ENCODE data around the gene ITM2A. TPM values are rescaled to one million over a fixed set of nuclear protein-coding genes. Genes with fewer than 3 reads are reported as not detected.

ITM2A gene
- total RNA-seq, result 10 to 100 TPM in 5 of 6 donors, not detected in 1; 17.8 to 56.9 (median 24.0) TPM

DNA sequence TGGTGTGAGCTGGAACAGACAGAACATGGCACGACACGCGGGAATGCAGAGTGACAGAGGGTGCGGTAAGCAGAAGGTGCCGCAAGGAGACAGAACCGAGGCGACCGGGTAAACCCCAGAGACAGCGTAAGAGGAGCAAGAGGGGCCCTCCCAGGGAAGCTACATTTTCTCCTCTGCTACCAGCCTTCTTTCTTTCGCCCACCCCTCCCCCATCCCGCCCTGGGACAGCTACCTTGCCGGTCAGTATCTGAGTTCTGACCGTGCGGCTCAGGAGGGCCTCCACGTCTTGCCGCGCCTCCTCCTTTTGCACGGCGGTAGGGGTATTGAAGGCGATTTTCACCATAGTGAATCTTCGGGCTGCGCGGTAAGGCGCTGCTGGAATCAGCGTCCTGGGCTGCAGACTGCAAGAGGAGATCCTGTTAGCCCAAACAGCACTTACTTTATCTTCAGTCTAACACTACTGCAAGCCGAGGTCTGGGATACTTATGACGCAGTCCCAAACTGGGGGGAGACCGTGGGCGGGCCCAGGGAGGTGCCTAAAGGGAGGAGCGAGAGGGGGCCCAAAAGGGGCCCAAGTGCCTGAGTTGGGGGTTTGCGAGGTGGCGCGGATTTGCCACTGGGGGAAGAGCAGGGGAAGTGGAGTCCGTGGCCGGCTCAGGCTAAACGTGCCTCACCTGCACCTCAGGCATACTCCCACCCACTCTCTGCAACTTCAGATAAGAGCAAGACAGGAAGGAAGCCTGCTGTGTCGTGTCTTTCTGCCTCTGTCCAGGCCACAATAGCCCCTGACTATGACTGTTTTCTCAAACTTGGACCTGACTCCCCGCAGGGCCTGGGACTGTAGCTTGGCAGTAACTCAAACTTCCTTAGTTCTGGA lies at the start of gene ITM2A:
TSS of gene ITM2A (minus strand) at position 462 of the 877 bp plus-strand sequence. CDS start at position 343, 119 bp downstream.
- Histone ChIP-seq H3K4me3 (peak within 1 kb of the TSS; percentile 30 to 55 (median 43)), H3K27ac (peak within 1 kb of the TSS; percentile 44 to 77 (median 67)), H3K36me3 (no peaks in the 10 kb centered on the region), H3K4me1 (no peaks in the 10 kb centered on the region), H3K9me3 (no peaks in the 10 kb centered on the region), H3K27me3 (no peaks in the 10 kb centered on the region)
- TF ChIP-seq POLR2AphosphoS5 (IDR thresholded peaks at IDR 0.05) (no peak), POLR2A (IDR thresholded peaks at IDR 0.05) (peak in 1 of 4 donors; percentile 31)
- TF ChIP-seq, protein P1, sequence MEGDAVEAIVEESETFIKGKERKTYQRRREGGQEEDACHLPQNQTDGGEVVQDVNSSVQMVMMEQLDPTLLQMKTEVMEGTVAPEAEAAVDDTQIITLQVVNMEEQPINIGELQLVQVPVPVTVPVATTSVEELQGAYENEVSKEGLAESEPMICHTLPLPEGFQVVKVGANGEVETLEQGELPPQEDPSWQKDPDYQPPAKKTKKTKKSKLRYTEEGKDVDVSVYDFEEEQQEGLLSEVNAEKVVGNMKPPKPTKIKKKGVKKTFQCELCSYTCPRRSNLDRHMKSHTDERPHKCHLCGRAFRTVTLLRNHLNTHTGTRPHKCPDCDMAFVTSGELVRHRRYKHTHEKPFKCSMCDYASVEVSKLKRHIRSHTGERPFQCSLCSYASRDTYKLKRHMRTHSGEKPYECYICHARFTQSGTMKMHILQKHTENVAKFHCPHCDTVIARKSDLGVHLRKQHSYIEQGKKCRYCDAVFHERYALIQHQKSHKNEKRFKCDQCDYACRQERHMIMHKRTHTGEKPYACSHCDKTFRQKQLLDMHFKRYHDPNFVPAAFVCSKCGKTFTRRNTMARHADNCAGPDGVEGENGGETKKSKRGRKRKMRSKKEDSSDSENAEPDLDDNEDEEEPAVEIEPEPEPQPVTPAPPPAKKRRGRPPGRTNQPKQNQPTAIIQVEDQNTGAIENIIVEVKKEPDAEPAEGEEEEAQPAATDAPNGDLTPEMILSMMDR (IDR thresholded peaks at IDR 0.05), result no peak
- ATAC-seq (ENCODE audit: low FRiP score in 2 of 2) (peak; percentile 70 to 71), DNase-seq (peak; percentile 23 to 37)
- 0 to 28% methylated on average over 2 to 38 of the region's 38 CpGs for WGBS, 2 donors

DNA sequence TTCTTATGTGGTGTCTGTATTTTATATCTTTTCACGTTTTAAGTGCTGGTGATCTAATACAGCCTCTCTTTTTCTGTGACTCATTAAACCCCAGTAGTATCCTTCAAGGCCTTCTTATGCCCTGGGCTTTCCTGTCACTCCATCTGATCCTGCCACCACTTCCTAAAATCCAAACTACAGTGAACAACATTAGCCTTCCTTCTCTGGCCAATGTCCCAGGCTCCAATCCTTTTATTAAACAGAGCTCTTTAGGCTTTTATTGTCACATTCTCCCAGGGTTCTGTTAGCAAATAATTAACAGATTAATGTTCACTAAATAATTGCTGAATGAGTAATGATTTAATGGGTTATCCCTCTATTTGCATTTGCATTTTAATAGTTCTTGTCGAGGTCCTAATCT lies 47.9 kb upstream of the ITM2A start:
- H3K27ac ChIP-seq, result no peak overlapping the region
- H3K4me1 ChIP-seq, result no peaks in the 10 kb centered on the region
- no peaks in the 10 kb centered on the region for H3K9me3 ChIP-seq
- H3K27me3 ChIP-seq, result no peaks in the 10 kb centered on the region
- DNase-seq (no peak), ATAC-seq (ENCODE audit: low FRiP score in 2 of 2) (no peak)
- H3K4me3 ChIP-seq, result no peak overlapping the region
- TF ChIP-seq EP300 (IDR thresholded peaks at IDR 0.05) (no peak), POLR2AphosphoS5 (IDR thresholded peaks at IDR 0.05) (no peak), POLR2A (IDR thresholded peaks at IDR 0.05) (no peak)
- TF ChIP-seq, protein P1 (IDR thresholded peaks at IDR 0.05), result no peak
- H3K36me3 ChIP-seq, result no peaks in the 10 kb centered on the region
- 44 to 72% methylated on average over 2 of the region's 2 CpGs for WGBS, 2 donors

DNA sequence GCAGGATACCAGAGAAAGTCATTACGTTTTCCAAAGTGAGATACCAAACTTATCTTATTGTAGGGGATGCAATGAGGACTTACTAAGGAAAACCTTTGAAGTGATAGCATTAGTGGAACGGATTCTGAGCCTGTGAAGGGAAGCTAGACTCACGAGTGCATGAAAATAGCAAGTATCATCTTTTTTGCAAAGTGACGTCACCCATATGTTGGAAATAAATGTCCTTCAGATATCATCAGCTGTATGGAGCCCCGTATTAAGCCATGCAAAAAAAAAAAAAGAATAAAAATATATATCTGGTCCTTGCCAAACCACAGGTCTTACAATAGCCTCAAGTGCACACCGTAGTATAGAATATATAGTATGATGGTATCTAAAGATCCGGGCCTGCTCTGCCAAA lies 46.8 kb upstream of the ITM2A start:
- Histone ChIP-seq H3K36me3 (no peaks in the 10 kb centered on the region), H3K4me1 (no peaks in the 10 kb centered on the region), H3K27me3 (no peaks in the 10 kb centered on the region), H3K27ac (no peak overlapping the region), H3K9me3 (no peaks in the 10 kb centered on the region), H3K4me3 (no peak overlapping the region)
- 76 to 91% methylated on average over 7 of the region's 7 CpGs for WGBS, 2 donors
- DNase-seq (no peak), ATAC-seq (ENCODE audit: low FRiP score in 2 of 2) (no peak)
- TF ChIP-seq POLR2AphosphoS5 (IDR thresholded peaks at IDR 0.05) (no peak), POLR2A (IDR thresholded peaks at IDR 0.05) (no peak), EP300 (IDR thresholded peaks at IDR 0.05) (no peak)
- TF ChIP-seq, protein P1 (IDR thresholded peaks at IDR 0.05), result no peak

DNA sequence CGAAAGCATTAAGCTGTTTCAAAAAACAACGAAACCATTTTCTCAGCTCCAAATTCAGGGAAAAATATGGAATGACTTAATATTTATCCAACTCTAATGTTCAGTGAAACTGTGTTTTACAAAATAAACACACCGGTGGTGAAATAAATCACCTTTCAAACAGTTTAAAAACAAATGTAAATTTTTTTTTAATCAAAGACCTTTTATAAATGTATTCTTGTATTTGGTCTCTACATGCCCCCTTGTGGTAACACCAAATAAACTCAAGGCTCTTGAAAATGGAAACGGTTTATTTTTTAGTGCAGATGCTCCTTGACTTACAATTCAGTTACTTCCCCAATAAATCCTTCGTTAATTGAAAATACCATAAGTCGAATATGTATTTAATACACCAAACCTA lies 45.8 kb upstream of the ITM2A start:
- DNase-seq (no peak), ATAC-seq (ENCODE audit: low FRiP score in 2 of 2) (no peak)
- Histone ChIP-seq H3K27me3 (no peaks in the 10 kb centered on the region), H3K9me3 (no peaks in the 10 kb centered on the region), H3K27ac (no peak overlapping the region), H3K4me3 (peak overlapping the region in 2 of 4 donors; percentile 3 to 26), H3K4me1 (no peaks in the 10 kb centered on the region), H3K36me3 (no peaks in the 10 kb centered on the region)
- WGBS, 2 donors, result 14 to 28% methylated on average over 6 of the region's 6 CpGs
- TF ChIP-seq, protein P1 (IDR thresholded peaks at IDR 0.05), result peak in 3 of 6 experiments; percentile 21 to 28 (median 25)
- TF ChIP-seq EP300 (IDR thresholded peaks at IDR 0.05), result no peak

Measured in upper lobe of left lung (tissue), 6 donors.